Astrocyte (in vitro differentiated cells and primary cell): Measurements from ENCODE around the gene TMEM107.

Experiments used
- EZH2 ChIP-seq: IDR thresholded peaks from 2 replicates; pipeline ENCODE4 v1.6.1; 2012; ENCODE audit warnings: mild to moderate bottlenecking, low read length, inconsistent platforms; ENCODE audit not compliant: insufficient read depth
- TF ChIP-seq, protein P1 (sequence below): IDR thresholded peaks from 2 replicates; pipeline ENCODE4 v1.5.1; 2011; ENCODE audit warnings: low read depth, mild to moderate bottlenecking, inconsistent platforms, low read length, moderate library complexity; ENCODE audit not compliant: insufficient read depth

GRCh38 chr17:8173871-8174322, 2.3 kb downstream of the TMEM107 start:
- TF ChIP-seq, protein P1, sequence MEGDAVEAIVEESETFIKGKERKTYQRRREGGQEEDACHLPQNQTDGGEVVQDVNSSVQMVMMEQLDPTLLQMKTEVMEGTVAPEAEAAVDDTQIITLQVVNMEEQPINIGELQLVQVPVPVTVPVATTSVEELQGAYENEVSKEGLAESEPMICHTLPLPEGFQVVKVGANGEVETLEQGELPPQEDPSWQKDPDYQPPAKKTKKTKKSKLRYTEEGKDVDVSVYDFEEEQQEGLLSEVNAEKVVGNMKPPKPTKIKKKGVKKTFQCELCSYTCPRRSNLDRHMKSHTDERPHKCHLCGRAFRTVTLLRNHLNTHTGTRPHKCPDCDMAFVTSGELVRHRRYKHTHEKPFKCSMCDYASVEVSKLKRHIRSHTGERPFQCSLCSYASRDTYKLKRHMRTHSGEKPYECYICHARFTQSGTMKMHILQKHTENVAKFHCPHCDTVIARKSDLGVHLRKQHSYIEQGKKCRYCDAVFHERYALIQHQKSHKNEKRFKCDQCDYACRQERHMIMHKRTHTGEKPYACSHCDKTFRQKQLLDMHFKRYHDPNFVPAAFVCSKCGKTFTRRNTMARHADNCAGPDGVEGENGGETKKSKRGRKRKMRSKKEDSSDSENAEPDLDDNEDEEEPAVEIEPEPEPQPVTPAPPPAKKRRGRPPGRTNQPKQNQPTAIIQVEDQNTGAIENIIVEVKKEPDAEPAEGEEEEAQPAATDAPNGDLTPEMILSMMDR, result no peak
- TF ChIP-seq EZH2, result no peak
